IPS-15b (cell line): ENCODE measurements around the gene GPX2.
A peak's percentile ranks its signal among the peaks of the same experiment; 100 is the strongest.

ENCODE experiments used
- H3K27me3 ChIP-seq: one replicate; pipeline ENCODE4 v1.6.1; 2013; ENCODE audit warnings: low read length; ENCODE audit not compliant: control insufficient read depth, insufficient read depth
- H3K36me3 ChIP-seq: one replicate; pipeline ENCODE4 v1.6.1; 2013; ENCODE audit warnings: low read length; ENCODE audit not compliant: control insufficient read depth, insufficient read depth
- H3K4me1 ChIP-seq: one replicate; pipeline ENCODE4 v1.6.1; 2013; ENCODE audit warnings: mild to moderate bottlenecking, low read length; ENCODE audit not compliant: control insufficient read depth, insufficient read depth
- H3K4me3 ChIP-seq: one replicate; pipeline ENCODE4 v1.5.1; 2013; ENCODE audit warnings: low read depth, low read length
- H3K9ac ChIP-seq: one replicate; pipeline ENCODE4 v1.6.1; 2013; ENCODE audit warnings: low read depth, mild to moderate bottlenecking, low read length
- H3K9me3 ChIP-seq: one replicate; pipeline ENCODE4 v1.6.1; 2013; ENCODE audit warnings: mild to moderate bottlenecking, low read length; ENCODE audit not compliant: control insufficient read depth, insufficient read depth

Gene GPX2

GRCh38 chr14:64958201-64958600 lies 15.7 kb upstream of the GPX2 start:
- Histone ChIP-seq H3K27me3 (no peaks in the 10 kb centered on the region), H3K9me3 (no peaks in the 10 kb centered on the region), H3K36me3 (peaks cover 9% of the 10 kb centered on the region), H3K4me3 (no peak overlapping the region), H3K4me1 (peaks cover 29% of the 10 kb centered on the region), H3K9ac (no peak overlapping the region)

DNA sequence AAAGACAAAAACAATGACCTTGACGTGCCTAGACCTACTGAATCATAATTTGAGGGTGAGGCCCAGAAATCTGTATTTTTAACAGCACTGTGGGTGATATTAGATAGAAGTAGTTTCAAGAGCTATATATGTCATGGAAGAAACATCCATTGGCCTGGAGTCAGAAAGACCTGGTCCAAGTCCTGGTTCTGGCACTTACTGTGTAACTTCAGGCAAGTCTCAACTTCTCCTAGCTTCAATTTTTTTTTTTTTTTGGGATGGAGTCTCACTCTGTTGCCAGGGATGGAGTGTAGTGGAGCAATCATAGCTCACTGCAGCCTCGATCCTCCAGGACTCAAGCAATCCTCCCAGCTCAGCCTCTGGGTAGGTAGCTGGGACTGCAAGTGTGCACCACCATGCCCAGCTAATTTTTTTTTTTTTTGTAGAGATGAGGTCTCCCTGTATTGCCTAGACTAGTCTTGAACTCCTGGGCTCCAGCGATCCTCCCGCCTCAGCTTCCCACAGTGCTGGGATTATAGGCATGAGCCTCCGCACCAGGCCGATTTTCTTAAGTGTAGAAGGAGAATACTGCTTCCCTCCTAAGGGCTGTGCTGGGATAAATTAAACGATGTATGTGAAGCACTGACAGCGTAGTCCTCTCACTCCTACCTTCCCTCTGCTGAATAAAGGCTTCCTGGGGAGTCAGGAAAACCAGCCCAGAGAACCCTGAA lies 14.3 kb upstream of the GPX2 start:
- Histone ChIP-seq H3K4me1 (peaks cover 29% of the 10 kb centered on the region), H3K9ac (no peak overlapping the region), H3K9me3 (no peaks in the 10 kb centered on the region), H3K36me3 (peaks cover 11% of the 10 kb centered on the region), H3K4me3 (no peak overlapping the region), H3K27me3 (no peaks in the 10 kb centered on the region)

DNA sequence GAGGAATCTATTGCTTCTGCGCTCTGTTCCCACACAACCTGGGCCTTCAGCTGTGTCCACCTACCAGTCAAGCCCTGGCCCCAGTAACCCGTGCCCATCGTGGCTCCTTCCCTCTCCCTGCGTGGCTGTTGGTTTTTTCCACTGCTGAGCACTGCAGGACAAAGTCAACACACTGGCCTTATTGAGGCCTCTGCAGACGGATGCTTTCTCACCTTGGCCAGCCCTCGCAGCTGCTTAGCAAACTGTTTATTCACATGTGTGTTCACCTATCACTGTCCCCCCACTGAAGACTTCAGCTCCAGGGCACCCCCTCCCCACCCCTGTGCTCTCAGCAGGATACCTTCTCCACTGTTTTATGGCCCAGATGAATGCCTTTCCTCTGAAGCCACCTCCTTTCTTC lies 12.8 kb upstream of the GPX2 start:
- H3K36me3 ChIP-seq = peaks cover 25% of the 10 kb centered on the region
- peak overlapping the region; percentile 27 for H3K9ac ChIP-seq
- peaks cover 23% of the 10 kb centered on the region for H3K4me1 ChIP-seq
- no peaks in the 10 kb centered on the region for H3K27me3 ChIP-seq
- H3K4me3 ChIP-seq = peak overlapping the region; percentile 10
- no peaks in the 10 kb centered on the region for H3K9me3 ChIP-seq

- Histone ChIP-seq H3K27me3 (no peaks in the 10 kb centered on the region), H3K4me3 (no peak overlapping the region), H3K9me3 (no peaks in the 10 kb centered on the region), H3K4me1 (peaks cover 21% of the 10 kb centered on the region), H3K9ac (no peak overlapping the region), H3K36me3 (peaks cover 32% of the 10 kb centered on the region)
These were observed 12.1 kb upstream of the GPX2 start for GRCh38 chr14:64954491-64955240.

DNA sequence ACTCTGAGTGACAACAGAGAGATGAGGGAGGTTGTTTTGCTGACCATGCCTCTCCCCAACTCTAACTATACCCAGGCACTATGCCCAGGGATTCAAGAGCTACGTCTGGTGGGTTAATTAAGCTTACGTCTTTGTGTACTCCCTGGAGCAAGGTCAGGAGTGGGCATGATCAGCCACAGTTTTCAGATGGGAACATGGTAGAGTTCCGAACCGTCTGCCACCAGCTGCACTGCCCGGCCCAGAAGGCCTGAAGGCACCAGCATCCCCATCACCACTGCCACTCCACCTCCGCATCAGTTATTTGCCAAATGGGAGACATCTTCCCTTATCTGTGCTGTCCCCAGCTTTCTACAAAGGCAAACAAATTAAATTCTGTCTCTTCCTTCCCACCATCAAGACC lies 11.1 kb upstream of the GPX2 start:
- no peak overlapping the region for H3K9ac ChIP-seq
- no peak overlapping the region for H3K4me3 ChIP-seq
- H3K27me3 ChIP-seq = no peaks in the 10 kb centered on the region
- peaks cover 21% of the 10 kb centered on the region for H3K4me1 ChIP-seq
- peaks cover 34% of the 10 kb centered on the region for H3K36me3 ChIP-seq
- no peaks in the 10 kb centered on the region for H3K9me3 ChIP-seq

DNA sequence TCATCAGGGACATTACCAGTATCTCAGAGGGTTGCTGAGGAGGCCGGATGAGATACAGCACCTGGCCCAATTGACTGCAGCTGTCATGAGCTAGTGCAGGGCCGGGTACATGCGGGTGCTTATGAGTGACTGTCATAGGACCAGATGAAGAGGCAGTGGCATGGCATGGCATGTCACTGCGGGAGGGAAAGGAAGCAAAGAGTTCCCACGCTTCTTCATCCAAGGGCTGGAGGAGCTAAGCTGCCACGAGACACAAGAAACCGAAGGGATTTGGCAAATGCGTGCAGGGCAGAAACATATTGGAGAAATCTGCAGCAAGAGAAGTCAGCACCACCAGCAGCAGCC lies 10.7 kb upstream of the GPX2 start:
- Histone ChIP-seq H3K4me3 (no peak overlapping the region), H3K4me1 (peaks cover 21% of the 10 kb centered on the region), H3K36me3 (peaks cover 38% of the 10 kb centered on the region), H3K9ac (no peak overlapping the region), H3K27me3 (no peaks in the 10 kb centered on the region), H3K9me3 (no peaks in the 10 kb centered on the region)

GRCh38 chr14:64952598-64953309 lies 10.2 kb upstream of the GPX2 start:
- Histone ChIP-seq H3K4me1 (peaks cover 21% of the 10 kb centered on the region), H3K9ac (no peak overlapping the region), H3K36me3 (peaks cover 43% of the 10 kb centered on the region), H3K27me3 (no peaks in the 10 kb centered on the region), H3K4me3 (no peak overlapping the region), H3K9me3 (no peaks in the 10 kb centered on the region)

GRCh38 chr14:64951724-64952123 lies 9.2 kb upstream of the GPX2 start:
- H3K27me3 ChIP-seq = no peaks in the 10 kb centered on the region
- H3K4me1 ChIP-seq = peaks cover 18% of the 10 kb centered on the region
- peaks cover 50% of the 10 kb centered on the region for H3K36me3 ChIP-seq
- H3K9ac ChIP-seq = no peak overlapping the region
- no peaks in the 10 kb centered on the region for H3K9me3 ChIP-seq
- H3K4me3 ChIP-seq = no peak overlapping the region

GRCh38 chr14:64951291-64951690 lies 8.7 kb upstream of the GPX2 start:
- Histone ChIP-seq H3K4me3 (no peak overlapping the region), H3K36me3 (peaks cover 50% of the 10 kb centered on the region), H3K9ac (no peak overlapping the region), H3K9me3 (no peaks in the 10 kb centered on the region), H3K4me1 (peaks cover 14% of the 10 kb centered on the region), H3K27me3 (no peaks in the 10 kb centered on the region)

DNA sequence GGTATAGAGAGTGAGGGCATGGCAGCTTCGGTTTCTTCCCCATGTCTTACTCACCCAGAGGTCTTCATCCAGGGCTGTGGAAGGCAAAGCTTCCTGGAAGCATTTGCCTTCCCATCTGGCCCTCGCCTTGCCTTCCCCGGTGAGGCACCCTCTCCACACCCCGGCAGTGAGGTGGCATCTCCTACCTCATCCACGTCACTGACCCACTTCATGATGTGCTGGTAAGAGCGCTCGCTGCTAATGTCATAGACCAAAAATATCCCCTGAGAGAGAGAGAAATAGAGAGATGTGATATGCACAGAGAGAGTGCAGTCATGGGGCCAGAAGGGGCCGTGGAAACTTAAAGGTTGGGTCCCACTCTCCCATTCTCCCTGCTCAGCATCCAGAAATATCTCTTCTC lies 8.3 kb upstream of the GPX2 start:
- peaks cover 50% of the 10 kb centered on the region for H3K36me3 ChIP-seq
- H3K9me3 ChIP-seq = no peaks in the 10 kb centered on the region
- no peaks in the 10 kb centered on the region for H3K27me3 ChIP-seq

GRCh38 chr14:64948612-64949210 lies 6.2 kb upstream of the GPX2 start:
- Histone ChIP-seq H3K9ac (no peak overlapping the region), H3K4me1 (peaks cover 2% of the 10 kb centered on the region), H3K4me3 (no peak overlapping the region), H3K27me3 (no peaks in the 10 kb centered on the region), H3K36me3 (peaks cover 50% of the 10 kb centered on the region), H3K9me3 (no peaks in the 10 kb centered on the region)

More for the DNA sequence above, 8.3 kb upstream of the GPX2 start:
- H3K4me3 ChIP-seq = no peak overlapping the region
- peaks cover 12% of the 10 kb centered on the region for H3K4me1 ChIP-seq
- no peak overlapping the region for H3K9ac ChIP-seq
